GM18508 (cell line): ENCODE data around the gene CMTM2.
"Not testable (repeated sequence)": the region's sequence is repeated elsewhere in the genome, so short reads cannot be mapped to it uniquely, and the experiment has no call there.

Experiments used
- ATAC-seq: cut with Tn5 transposase; IDR thresholded peaks from one replicate; pipeline ENCODE4 v1.9.1; 2021; ENCODE audit warnings: moderate number of reproducible peaks; ENCODE audit not compliant: insufficient read depth, unreplicated experiment

The CMTM2 gene

GRCh38 chr16:66627611-66628378, 48.5 kb downstream of the CMTM2 start:
- ATAC-seq, result not testable (repeated sequence)

GRCh38 chr16:66629856-66630255, 50.6 kb downstream of the CMTM2 start:
- ATAC-seq, result no peak

- ATAC-seq, result not testable (repeated sequence)
These were observed 51.4 kb downstream of the CMTM2 start for GRCh38 chr16:66630561-66631260.

GRCh38 chr16:66631558-66631957, 52.3 kb downstream of the CMTM2 start:
- not testable (repeated sequence) for ATAC-seq

GRCh38 chr16:66634527-66635196, 55.4 kb downstream of the CMTM2 start:
- no peak for ATAC-seq

GRCh38 chr16:66635406-66635805, 56.1 kb downstream of the CMTM2 start:
- ATAC-seq, result no peak

GRCh38 chr16:66636199-66636598, 56.9 kb downstream of the CMTM2 start:
- ATAC-seq, result no peak

GRCh38 chr16:66637806-66638205, 58.5 kb downstream of the CMTM2 start:
- no peak for ATAC-seq
